Fibroblast of lung (primary cell): Measurements from ENCODE around the gene SDK2. TPM values are rescaled to one million over a fixed set of nuclear protein-coding genes. Genes with fewer than 3 reads are reported as not detected.

Experiments
- DNase-seq, 2 donors: peaks; one replicate each; pipeline versions ENCODE4 v3.0.0 to v3.0.0-alpha.2; 2010; ENCODE audit warnings: low read depth in 2 of 2
- H2AFZ ChIP-seq: 2 replicates; pipeline ENCODE4 v1.5.1; 2012; ENCODE audit warnings: low read length, control low read depth, inconsistent platforms
- H3K27ac ChIP-seq: 2 replicates; pipeline ENCODE4 v1.5.1; 2011; ENCODE audit warnings: low read length, control low read depth; ENCODE audit not compliant: insufficient read depth
- H3K27me3 ChIP-seq: 2 replicates; pipeline ENCODE4 v1.5.1; 2011; ENCODE audit warnings: mild to moderate bottlenecking, low read length; ENCODE audit not compliant: control insufficient read depth, insufficient read depth
- H3K36me3 ChIP-seq: 2 replicates; pipeline ENCODE4 v1.5.1; 2011; ENCODE audit warnings: low read length; ENCODE audit not compliant: control insufficient read depth, insufficient read depth
- H3K4me1 ChIP-seq: 2 replicates; pipeline ENCODE4 v1.5.1; 2011; ENCODE audit warnings: low read length; ENCODE audit not compliant: control insufficient read depth, insufficient read depth; ENCODE audit errors: extremely low read depth
- H3K4me2 ChIP-seq: 2 replicates; pipeline ENCODE4 v1.5.1; 2011; ENCODE audit warnings: low read length, control low read depth; ENCODE audit not compliant: insufficient read depth; ENCODE audit errors: extremely low read depth
- H3K4me3 ChIP-seq, 4 experiments: fragments of 200-600 bp in 1 of 4; sonication (generic) in 1 of 4; replicated peaks in 1 of 4; 2 replicates each; pipeline ENCODE4 v1.5.1; 2011 to 2016; ENCODE audit warnings: low read length in 4 of 4, low read depth in 3 of 4, mild to moderate bottlenecking in 3 of 4, control low read depth in 2 of 4, inconsistent platforms in 1 of 4, mixed read lengths in 1 of 4; ENCODE audit not compliant: insufficient read depth in 1 of 4; ENCODE audit errors: control extremely low read depth in 1 of 4
- H3K79me2 ChIP-seq: 2 replicates; pipeline ENCODE4 v1.5.1; 2012; ENCODE audit warnings: mild to moderate bottlenecking, low read length, inconsistent platforms; ENCODE audit not compliant: control insufficient read depth, insufficient read depth
- H3K9ac ChIP-seq: 2 replicates; pipeline ENCODE4 v1.5.1; 2011; ENCODE audit warnings: mild to moderate bottlenecking, low read length, control low read depth; ENCODE audit not compliant: insufficient read depth
- H3K9me3 ChIP-seq: 2 replicates; pipeline ENCODE4 v1.5.1; 2012; ENCODE audit warnings: low read depth, low read length; ENCODE audit not compliant: control insufficient read depth, insufficient read depth
- H4K20me1 ChIP-seq: 2 replicates; pipeline ENCODE4 v1.5.1; 2011; ENCODE audit warnings: low read length; ENCODE audit not compliant: control insufficient read depth, insufficient read depth; ENCODE audit errors: extremely low read depth
- CTCF ChIP-seq, 2 donors: IDR thresholded peaks in 1 of 2; conservative IDR thresholded peaks in 1 of 2; 1 replicate in 1 of 2; 2 replicates in 1 of 2; pipeline ENCODE4 v1.5.1; 2011 to 2012; ENCODE audit warnings: low read length in 2 of 2, control low read depth in 1 of 2, inconsistent platforms in 1 of 2, low read depth in 1 of 2, mild to moderate bottlenecking in 1 of 2
- EZH2 ChIP-seq: IDR thresholded peaks from 2 replicates; pipeline ENCODE4 v1.5.1; 2012; ENCODE audit warnings: low read length, control low read depth, mild to moderate bottlenecking; ENCODE audit errors: missing control alignments
- polyA plus RNA-seq, 2 donors: library from polyadenylated mRNA; depleted of rRNA in 1 of 2; stranded (reverse) in 1 of 2; unstranded in 1 of 2; fragments of >200 nt; gene quantifications; 2 replicates each; pipeline ENCODE4 v1.2.1, GENCODE V29; 2011 to 2012; ENCODE audit warnings: missing spikeins in 1 of 2
- total RNA-seq: library from RNA; depleted of rRNA; stranded (reverse); fragments of >200 nt; gene quantifications from 2 replicates; pipeline ENCODE4 v1.2.1, GENCODE V29; 2014

SDK2 gene
- total and polyA plus RNA-seq, 2 donors (not counting 1 experiment from before 2014, with no cell fraction given), result under 0.01 to 0.01 TPM

- Histone ChIP-seq H3K27ac (peak overlapping the region; percentile 40), H3K36me3 (no peaks in the 10 kb centered on the region), H3K4me1 (peaks cover 51% of the 10 kb centered on the region), H4K20me1 (no peaks in the 10 kb centered on the region), H3K4me2 (peak overlapping the region; percentile 7), H2AFZ (no peak overlapping the region), H3K4me3 (no peak overlapping the region), H3K9me3 (no peaks in the 10 kb centered on the region), H3K27me3 (no peaks in the 10 kb centered on the region), H3K9ac (no peak overlapping the region), H3K79me2 (peaks cover 72% of the 10 kb centered on the region)
- no peak for TF ChIP-seq EZH2
- TF ChIP-seq CTCF (conservative IDR thresholded peaks at IDR 0.05 in 1 of 2, IDR thresholded peaks at IDR 0.05 in 1 of 2; ENCODE audit: low read depth in 1 of 2, low read length in 2 of 2), result no peak
- peak; percentile 86 to 93 for DNase-seq
Measured at GRCh38 chr17:73293480-73293911, 350.7 kb downstream of the SDK2 start.

GRCh38 chr17:73293031-73293430, 351.2 kb downstream of the SDK2 start:
- H3K36me3 ChIP-seq, result no peaks in the 10 kb centered on the region
- H3K9ac ChIP-seq, result no peak overlapping the region
- H2AFZ ChIP-seq, result no peak overlapping the region
- peak overlapping the region; percentile 40 for H3K27ac ChIP-seq
- peak overlapping the region; percentile 7 for H3K4me2 ChIP-seq
- H3K9me3 ChIP-seq, result no peaks in the 10 kb centered on the region
- no peak overlapping the region for H3K4me3 ChIP-seq
- H4K20me1 ChIP-seq, result no peaks in the 10 kb centered on the region
- H3K27me3 ChIP-seq, result no peaks in the 10 kb centered on the region
- peaks cover 71% of the 10 kb centered on the region for H3K79me2 ChIP-seq
- H3K4me1 ChIP-seq, result peaks cover 49% of the 10 kb centered on the region
- no peak for DNase-seq
- no peak for TF ChIP-seq EZH2
- TF ChIP-seq CTCF (conservative IDR thresholded peaks at IDR 0.05 in 1 of 2, IDR thresholded peaks at IDR 0.05 in 1 of 2; ENCODE audit: low read depth in 1 of 2, low read length in 2 of 2), result no peak

- Histone ChIP-seq H2AFZ (no peak overlapping the region), H4K20me1 (no peaks in the 10 kb centered on the region), H3K9ac (peak overlapping the region; percentile 37), H3K4me3 (peak overlapping the region in 3 of 4 experiments; percentile 18 to 38 (median 33)), H3K27me3 (no peaks in the 10 kb centered on the region), H3K79me2 (peaks cover 75% of the 10 kb centered on the region), H3K9me3 (no peaks in the 10 kb centered on the region), H3K4me2 (peak overlapping the region; percentile 78), H3K36me3 (no peaks in the 10 kb centered on the region), H3K27ac (peak overlapping the region; percentile 97), H3K4me1 (peaks cover 49% of the 10 kb centered on the region)
- peak; percentile 57 to 85 for DNase-seq
- TF ChIP-seq CTCF (conservative IDR thresholded peaks at IDR 0.05 in 1 of 2, IDR thresholded peaks at IDR 0.05 in 1 of 2; ENCODE audit: low read depth in 1 of 2, low read length in 2 of 2) (no peak), EZH2 (no peak)
Measured at GRCh38 chr17:73292031-73292531, 352.2 kb downstream of the SDK2 start.
